GM12873 (cell line): ENCODE results near the gene HOXC11.

Experiments used
- CTCF ChIP-seq: IDR thresholded peaks from 2 replicates; pipeline ENCODE4 v1.5.1; 2012; ENCODE audit warnings: low read depth, mild to moderate bottlenecking, moderate library complexity, low read length, control low read depth; ENCODE audit not compliant: insufficient read depth; ENCODE audit errors: missing control alignments

HOXC11 gene

GRCh38 chr12:53988541-53989226 lies 15.8 kb downstream of the HOXC11 start:
- no peak for TF ChIP-seq CTCF

GRCh38 chr12:53989227-53990113 lies 16.5 kb downstream of the HOXC11 start:
- peak; percentile 70 for TF ChIP-seq CTCF

DNA sequence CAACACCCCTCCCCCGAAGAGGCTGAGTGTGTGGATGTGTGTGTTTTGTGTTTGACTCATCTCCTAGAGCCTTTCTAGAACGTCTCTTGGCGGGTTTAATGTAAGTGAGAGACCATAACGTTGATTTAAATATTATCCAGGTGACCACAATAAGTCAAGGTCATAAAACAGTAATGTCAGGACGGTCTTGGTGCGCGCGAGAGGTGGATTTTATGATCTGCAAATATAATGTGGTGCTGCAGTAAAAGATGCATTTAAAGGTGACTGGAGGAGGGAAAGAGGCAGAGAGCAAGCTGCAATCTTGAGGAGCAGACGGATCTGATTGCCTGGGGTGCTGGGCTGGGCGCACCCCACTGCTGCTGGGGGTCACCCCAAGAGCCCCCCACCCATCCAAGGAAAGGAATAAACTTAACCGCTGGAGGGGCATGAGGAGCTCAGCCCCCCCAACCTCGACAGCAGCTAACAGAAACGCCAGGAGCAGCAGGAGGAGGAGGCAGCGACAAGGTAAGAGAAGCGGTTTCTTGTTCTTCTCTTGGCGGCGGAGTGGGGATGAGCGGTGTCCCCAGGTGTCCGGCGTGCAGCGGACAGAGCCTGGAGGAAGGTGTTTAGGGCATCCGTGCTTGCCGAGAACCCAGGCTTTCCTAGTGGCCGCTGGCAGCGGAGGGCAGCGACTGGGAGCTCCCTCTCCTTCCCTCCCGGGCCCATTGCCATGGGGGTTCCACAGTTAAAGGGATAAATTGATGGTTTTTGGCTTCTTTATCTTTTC lies 17.6 kb downstream of the HOXC11 start:
- TF ChIP-seq CTCF, result no peak

- no peak for TF ChIP-seq CTCF
These were observed 18.1 kb downstream of the HOXC11 start for GRCh38 chr12:53991077-53991460.

DNA sequence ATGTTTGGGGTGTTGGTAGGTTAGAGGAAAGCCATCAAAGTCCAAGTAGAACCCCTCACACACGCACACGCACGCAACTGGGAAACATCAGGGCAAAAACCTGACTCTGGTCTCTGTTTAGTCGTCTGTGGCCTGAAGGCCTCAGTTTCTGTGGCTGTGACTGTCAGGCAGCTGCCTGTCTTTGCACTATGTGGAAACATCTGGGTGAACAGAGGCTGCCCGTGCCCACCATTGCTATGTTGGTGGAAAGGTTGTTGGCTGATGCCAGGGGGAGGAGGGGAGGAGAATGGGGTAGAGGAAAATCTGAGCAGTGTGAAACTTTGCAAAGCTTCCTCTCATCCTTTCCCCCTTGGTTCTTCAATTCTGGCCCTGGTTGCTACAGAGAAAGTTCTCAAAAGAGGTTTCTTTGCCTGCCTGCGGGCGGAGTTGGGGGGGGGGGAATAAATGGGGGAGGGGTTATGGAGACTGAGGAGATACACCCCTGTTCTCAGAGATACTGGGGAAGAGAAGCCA lies 19.5 kb downstream of the HOXC11 start:
- TF ChIP-seq CTCF, result no peak

DNA sequence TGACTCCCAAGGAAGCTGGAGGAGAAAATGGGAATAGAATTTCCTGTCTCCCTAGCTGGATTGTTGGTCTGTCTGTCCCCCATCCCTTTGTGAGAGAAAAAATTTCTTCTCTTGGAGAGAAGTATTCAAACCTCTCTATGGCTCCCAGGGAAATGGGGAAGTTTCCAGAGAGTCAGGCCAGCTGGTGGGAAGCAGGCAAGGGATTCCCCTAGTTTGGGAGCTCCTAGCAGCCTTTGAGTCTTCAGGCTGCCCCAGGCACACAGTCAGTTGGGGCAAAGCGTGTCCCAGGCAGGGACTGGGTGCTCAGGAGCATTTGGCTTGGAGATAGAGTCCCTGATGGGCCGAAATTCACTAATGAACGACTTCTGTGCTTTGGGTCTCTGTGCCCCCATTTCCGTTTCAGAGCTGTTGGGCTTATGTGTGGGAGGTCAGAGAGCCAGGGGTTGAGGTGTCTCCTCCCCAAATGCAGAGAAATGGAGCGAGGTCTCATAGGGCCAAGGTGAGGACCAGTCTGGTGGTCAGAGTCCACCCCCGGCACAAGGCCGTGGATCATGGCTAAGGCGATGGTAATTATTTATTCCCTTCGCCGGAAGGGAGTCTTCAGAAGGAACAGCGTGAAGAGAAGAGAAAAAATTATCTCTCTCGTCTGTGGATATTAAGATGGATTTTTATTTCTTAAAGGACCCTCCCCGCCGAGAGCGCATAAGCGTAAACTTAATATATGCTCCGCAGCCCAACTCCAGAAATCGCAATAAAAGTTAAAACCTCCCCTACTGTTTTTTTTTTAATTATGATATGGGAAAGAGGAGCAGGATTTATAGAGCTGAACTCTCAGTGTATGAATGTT lies 20.5 kb downstream of the HOXC11 start:
- TF ChIP-seq CTCF, result no peak
